GM12865 (cell line): Measurements from ENCODE around the gene UBD.

ENCODE experiments used
- DNase-seq: peaks from one replicate; pipeline ENCODE4 v3.0.0; 2010; ENCODE audit warnings: low read depth
- H3K4me3 ChIP-seq: 2 replicates; pipeline ENCODE4 v1.5.1; 2011; ENCODE audit warnings: mild to moderate bottlenecking, low read depth, low read length, control low read depth
- TF ChIP-seq, protein P1 (sequence below): IDR thresholded peaks from 2 replicates; pipeline ENCODE4 v1.5.1; 2011; ENCODE audit warnings: low read length, control low read depth, low read depth, inconsistent platforms; ENCODE audit not compliant: insufficient read depth; ENCODE audit errors: missing control alignments

The UBD gene

GRCh38 chr6:29553268-29554057 is 6.1 kb downstream of the UBD start:
- H3K4me3 ChIP-seq, result no peak overlapping the region
- TF ChIP-seq, protein P1, sequence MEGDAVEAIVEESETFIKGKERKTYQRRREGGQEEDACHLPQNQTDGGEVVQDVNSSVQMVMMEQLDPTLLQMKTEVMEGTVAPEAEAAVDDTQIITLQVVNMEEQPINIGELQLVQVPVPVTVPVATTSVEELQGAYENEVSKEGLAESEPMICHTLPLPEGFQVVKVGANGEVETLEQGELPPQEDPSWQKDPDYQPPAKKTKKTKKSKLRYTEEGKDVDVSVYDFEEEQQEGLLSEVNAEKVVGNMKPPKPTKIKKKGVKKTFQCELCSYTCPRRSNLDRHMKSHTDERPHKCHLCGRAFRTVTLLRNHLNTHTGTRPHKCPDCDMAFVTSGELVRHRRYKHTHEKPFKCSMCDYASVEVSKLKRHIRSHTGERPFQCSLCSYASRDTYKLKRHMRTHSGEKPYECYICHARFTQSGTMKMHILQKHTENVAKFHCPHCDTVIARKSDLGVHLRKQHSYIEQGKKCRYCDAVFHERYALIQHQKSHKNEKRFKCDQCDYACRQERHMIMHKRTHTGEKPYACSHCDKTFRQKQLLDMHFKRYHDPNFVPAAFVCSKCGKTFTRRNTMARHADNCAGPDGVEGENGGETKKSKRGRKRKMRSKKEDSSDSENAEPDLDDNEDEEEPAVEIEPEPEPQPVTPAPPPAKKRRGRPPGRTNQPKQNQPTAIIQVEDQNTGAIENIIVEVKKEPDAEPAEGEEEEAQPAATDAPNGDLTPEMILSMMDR, result no peak
- DNase-seq, result peak; percentile 39

- TF ChIP-seq, protein P1, result no peak
- peak; percentile 75 for DNase-seq
- no peak overlapping the region for H3K4me3 ChIP-seq
These were observed 7.0 kb downstream of the UBD start for GRCh38 chr6:29552512-29553051.

GRCh38 chr6:29547573-29547972 is 12.0 kb downstream of the UBD start:
- H3K4me3 ChIP-seq, result no peak overlapping the region
- TF ChIP-seq, protein P1, result no peak
- no peak for DNase-seq

GRCh38 chr6:29537714-29538403 is 21.7 kb downstream of the UBD start:
- no peak overlapping the region for H3K4me3 ChIP-seq
- TF ChIP-seq, protein P1, result no peak
- DNase-seq, result no peak

DNA sequence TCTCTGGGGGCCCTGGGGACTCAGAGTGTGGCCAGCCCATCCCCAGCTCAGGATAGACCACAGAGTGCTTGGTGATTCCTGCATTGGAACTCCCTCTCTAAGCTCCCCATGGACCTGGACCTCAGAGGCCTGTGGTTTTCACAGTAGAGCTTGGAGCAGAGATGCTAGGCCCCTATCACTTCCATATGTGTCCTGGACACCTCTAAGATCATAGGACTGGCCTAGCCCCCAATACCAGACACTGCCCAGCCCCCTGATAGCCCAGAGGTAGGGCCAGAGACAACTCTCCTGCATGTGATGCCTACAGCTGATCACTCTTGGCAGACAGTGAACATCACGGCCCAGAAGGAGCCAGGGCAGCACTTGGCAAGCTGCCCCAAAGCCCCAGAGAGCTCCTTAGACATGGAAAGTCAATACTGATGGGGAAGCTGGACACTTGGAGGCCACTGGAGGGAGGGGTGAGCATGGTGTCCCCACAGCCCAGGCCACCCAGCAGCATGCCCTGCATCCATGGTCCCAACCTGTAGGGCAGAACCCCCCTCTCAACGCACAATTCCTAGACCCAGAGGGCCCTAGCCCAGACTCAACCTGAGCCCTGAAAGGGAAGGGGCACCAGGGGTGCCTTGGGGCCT is 27.1 kb downstream of the UBD start:
- no peak for DNase-seq
- TF ChIP-seq, protein P1, result no peak

DNA sequence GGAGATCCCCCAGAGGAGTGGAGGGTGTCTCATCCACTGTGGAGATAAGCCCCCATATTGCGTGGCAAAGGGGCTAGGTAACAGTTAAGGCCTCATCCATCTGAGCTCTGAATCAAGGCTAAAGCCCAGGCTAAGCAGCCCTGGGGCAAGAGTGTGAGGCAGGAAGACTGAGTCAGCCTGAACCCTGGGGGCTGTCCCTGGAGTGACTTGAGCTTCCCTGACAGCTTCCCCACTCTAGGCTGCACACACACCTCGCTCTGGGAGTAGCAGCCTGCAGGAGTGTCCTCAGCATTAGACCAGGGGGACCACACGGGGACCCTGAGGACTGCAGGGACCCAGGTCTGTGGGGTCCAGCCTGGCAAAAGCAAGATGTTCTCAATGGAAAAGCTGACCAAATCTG is 27.9 kb downstream of the UBD start:
- DNase-seq, result no peak
- TF ChIP-seq, protein P1, result no peak
- no peak overlapping the region for H3K4me3 ChIP-seq

More for the DNA sequence above, 27.1 kb downstream of the UBD start:
- H3K4me3 ChIP-seq, result no peak overlapping the region
